ENCODE results near the gene DBN1. TPM values are rescaled to one million over a fixed set of nuclear protein-coding genes. Genes with fewer than 3 reads are reported as not detected.

DBN1 gene
- total and polyA plus RNA-seq, 2 experiments from 2014 or later = 106 to 290 TPM

DNA sequence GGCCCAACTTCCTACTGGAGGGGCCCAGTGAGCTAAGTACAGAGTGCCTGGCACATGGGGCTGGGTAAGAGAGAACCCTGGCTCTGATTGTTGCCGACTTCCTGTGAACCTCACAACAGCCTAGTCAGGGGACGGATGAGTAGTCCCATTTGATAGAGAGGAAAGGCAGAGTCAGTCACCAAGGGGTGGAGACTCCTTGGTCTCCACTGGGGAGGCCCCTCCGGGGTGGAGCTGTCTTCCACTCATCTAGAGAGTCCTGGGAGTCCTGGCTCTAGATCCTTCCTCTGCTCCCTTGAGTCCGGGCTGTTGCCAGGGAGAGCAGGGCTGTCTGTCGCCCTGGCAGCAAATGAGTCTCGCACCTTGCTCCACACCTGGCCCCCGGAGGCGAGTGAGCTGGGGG lies 39.0 kb downstream of the DBN1 start:
- peaks cover 3% of the 10 kb centered on the region; the same call in 1 of the 2 replicates for H3K36me3 ChIP-seq (ENCODE audit: insufficient read depth)
- H3K4me2 ChIP-seq = no peak overlapping the region
- no peak overlapping the region for H2AFZ ChIP-seq
- peaks cover 5% of the 10 kb centered on the region; the same call in 1 of the 2 replicates for H3F3A ChIP-seq (replicated peaks; ENCODE audit: low read depth)
- no peaks in the 10 kb centered on the region for H3K79me2 ChIP-seq (replicated peaks; ENCODE audit: insufficient read depth)
- H3K4me1 Mint-ChIP-seq = peaks cover 3% of the 10 kb centered on the region; the same call in 2 of the 3 replicates
- peaks cover 4% of the 10 kb centered on the region for H4K20me1 ChIP-seq (replicated peaks; ENCODE audit: insufficient read depth)
- H3K27me3 Mint-ChIP-seq (ENCODE audit: insufficient read depth, low read depth, poor library complexity) = peaks cover 7% of the 10 kb centered on the region
- no peaks in the 10 kb centered on the region for H3K9me2 ChIP-seq (ENCODE audit: insufficient read depth)
- no peaks in the 10 kb centered on the region for H3K4me1 ChIP-seq (ENCODE audit: insufficient read depth)
- no peak overlapping the region for H3K27ac Mint-ChIP-seq
- no peak overlapping the region for H3K4me3 Mint-ChIP-seq
- no peak overlapping the region for H3K27ac ChIP-seq (ENCODE audit: low read depth)
- DNase-seq (ENCODE audit: low spot score) = no peak
- TF ChIP-seq, protein P1, sequence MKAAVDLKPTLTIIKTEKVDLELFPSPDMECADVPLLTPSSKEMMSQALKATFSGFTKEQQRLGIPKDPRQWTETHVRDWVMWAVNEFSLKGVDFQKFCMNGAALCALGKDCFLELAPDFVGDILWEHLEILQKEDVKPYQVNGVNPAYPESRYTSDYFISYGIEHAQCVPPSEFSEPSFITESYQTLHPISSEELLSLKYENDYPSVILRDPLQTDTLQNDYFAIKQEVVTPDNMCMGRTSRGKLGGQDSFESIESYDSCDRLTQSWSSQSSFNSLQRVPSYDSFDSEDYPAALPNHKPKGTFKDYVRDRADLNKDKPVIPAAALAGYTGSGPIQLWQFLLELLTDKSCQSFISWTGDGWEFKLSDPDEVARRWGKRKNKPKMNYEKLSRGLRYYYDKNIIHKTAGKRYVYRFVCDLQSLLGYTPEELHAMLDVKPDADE (IDR thresholded peaks at IDR 0.05) = no peak
- TF ChIP-seq JUNB (IDR thresholded peaks at IDR 0.05; ENCODE audit: unreplicated experiment) (no peak), ZNF331 (CRISPR knock-in tag; IDR thresholded peaks at IDR 0.05; ENCODE audit: low read depth) (no peak), EZH2 (IDR thresholded peaks at IDR 0.05; ENCODE audit: low read depth, unreplicated experiment) (no peak), EZH2phosphoT487 (IDR thresholded peaks at IDR 0.05; ENCODE audit: unreplicated experiment) (no peak)
- no peak overlapping the region for H3K4me3 ChIP-seq
- peaks cover 4% of the 10 kb centered on the region; the same call in 1 of the 3 replicates for H3K9me3 Mint-ChIP-seq
- peaks cover 56% of the 10 kb centered on the region for H3K36me3 Mint-ChIP-seq (ENCODE audit: low read depth)
- ATAC-seq = no peak
- no peaks in the 10 kb centered on the region for H3K27me3 ChIP-seq (ENCODE audit: insufficient read depth)

DNA sequence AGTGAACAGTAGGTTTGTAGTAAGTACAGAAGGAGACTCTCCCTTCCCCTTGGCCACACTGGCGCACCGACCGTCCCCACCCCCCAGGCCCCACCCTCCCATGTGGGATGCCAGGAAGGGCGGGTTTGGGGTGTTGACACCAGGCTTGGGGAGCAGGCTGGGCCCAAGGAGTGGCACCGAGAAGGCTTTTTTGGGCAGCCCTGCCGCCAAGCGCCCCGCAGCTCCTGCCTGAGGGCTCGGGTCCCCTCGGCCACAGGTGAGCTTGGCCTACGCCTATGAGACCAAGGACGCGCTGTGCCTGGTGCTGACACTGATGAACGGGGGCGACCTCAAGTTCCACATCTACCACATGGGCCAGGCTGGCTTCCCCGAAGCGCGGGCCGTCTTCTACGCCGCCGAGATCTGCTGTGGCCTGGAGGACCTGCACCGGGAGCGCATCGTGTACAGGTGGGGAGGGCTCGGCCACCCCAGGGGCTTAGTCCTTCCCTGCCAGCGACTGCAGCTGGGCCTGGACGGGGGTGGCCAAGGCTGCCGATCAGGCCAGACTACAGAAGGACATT lies 39.7 kb downstream of the DBN1 start:
- Histone ChIP-seq H3K79me2 (replicated peaks; ENCODE audit: insufficient read depth) (peaks cover 3% of the 10 kb centered on the region), H4K20me1 (replicated peaks; ENCODE audit: insufficient read depth) (peaks cover 4% of the 10 kb centered on the region), H3F3A (replicated peaks; ENCODE audit: low read depth) (peaks cover 4% of the 10 kb centered on the region; the same call in 1 of the 2 replicates), H3K4me2 (no peak overlapping the region), H3K27me3 (ENCODE audit: insufficient read depth) (no peaks in the 10 kb centered on the region), H3K9me2 (ENCODE audit: insufficient read depth) (no peaks in the 10 kb centered on the region), H3K4me1 (ENCODE audit: insufficient read depth) (peaks cover 1% of the 10 kb centered on the region; the same call in 1 of the 2 replicates), H3K27ac (ENCODE audit: low read depth) (no peak overlapping the region), H2AFZ (no peak overlapping the region), H3K36me3 (ENCODE audit: insufficient read depth) (peaks cover 3% of the 10 kb centered on the region; the same call in 1 of the 2 replicates), H3K4me3 (no peak overlapping the region)
- Mint-ChIP-seq H3K4me3 (no peak overlapping the region), H3K9me3 (peaks cover 4% of the 10 kb centered on the region; the same call in 1 of the 3 replicates), H3K27ac (no peak overlapping the region), H3K27me3 (ENCODE audit: insufficient read depth, low read depth, poor library complexity) (peaks cover 12% of the 10 kb centered on the region), H3K36me3 (ENCODE audit: low read depth) (peaks cover 49% of the 10 kb centered on the region), H3K4me1 (peaks cover 10% of the 10 kb centered on the region; the same call in 2 of the 3 replicates)
- DNase-seq (ENCODE audit: low spot score) = no peak
- TF ChIP-seq ZNF331 (CRISPR knock-in tag; IDR thresholded peaks at IDR 0.05; ENCODE audit: low read depth) = no peak
- no peak for TF ChIP-seq POLR2AphosphoS5 (IDR thresholded peaks at IDR 0.05; ENCODE audit: low read depth)
- TF ChIP-seq, protein P1 (IDR thresholded peaks at IDR 0.05) = no peak
- ATAC-seq = no peak
